Measurements from ENCODE around the gene UTS2B.

UTS2B gene

DNA sequence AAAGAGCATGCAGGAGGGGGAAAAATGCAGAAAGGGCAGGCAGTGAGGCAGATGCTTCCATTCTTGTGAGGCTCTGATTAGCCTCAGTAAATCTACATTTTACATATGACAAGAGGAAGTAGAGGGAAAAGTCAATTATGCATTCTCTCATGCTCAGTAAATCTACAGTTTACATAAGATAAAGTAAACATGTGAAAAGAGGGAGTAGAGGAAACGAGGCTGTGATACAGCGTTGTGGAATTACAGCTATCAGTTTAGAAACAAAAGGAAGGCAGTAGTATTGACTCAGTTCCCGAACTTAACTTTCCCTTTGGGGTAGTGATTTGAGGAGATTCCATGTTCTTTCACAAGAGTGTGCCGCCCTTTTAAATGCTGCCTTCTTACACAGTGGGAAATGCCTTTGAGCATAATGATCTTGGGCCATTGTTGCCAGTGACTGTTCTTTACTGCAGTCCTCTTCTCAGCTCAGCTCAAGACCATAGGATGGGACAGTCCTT is 92.0 kb downstream of the UTS2B start:
- DNase-seq (ENCODE audit: low spot score), result no peak

DNA sequence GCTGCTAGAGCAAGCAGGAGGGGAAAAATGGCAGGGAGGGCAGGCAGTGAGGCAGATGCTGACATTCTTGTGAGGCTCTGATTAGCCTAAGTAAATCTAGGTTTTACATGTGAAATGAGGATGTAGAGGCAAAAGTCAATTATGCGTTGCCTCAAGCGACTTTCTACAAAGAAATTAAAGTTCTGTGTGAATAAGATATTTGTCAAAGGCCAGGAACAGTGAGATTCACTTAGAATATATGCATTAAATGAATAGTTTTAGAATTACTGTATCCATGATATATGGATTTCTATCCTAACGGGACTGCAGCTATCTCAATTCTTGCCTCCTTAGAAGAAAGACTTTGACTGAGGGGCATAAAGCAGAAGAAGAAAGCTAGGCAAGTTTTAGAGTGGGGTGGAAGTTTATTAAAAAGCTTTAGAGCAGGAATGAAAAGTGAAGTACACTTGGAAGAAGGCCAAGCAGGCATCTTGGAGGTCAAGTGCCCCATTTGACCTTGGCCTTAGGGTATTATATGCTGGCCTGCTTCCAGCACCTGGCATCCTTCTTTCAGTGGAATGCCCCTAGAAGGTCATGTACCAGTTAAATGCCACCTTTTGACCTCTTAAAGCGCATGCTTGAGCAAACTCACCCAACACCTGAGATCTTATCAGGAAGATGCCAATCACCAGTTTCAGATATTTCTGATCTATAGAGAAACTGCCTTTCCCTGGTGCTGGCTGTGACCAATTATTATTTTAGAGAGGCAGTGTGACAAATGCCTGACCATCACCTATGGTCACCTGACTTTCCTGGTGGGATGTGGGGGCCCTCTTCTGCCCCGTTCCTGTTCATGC is 93.1 kb downstream of the UTS2B start:
- DNase-seq (ENCODE audit: low spot score), result no peak

DNA sequence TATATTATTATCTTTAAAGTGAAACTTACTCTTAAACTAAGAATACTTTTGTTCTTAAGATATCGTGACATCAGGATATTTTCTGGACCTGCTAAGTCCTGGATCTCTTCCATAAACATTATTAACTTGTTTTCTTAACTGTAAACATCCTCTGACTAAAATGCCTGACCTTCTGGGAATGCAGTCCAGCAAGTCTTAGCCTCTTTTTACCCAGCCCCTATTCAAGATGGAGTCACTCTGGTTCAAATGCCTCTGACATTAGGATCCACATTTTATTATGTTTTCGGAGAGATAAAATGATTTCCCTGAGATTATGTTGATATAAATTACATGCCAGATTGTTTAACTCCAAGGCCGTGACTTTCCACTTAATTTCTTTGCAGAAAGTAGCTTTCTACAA is 93.7 kb downstream of the UTS2B start:
- DNase-seq (ENCODE audit: low spot score), result no peak

DNA sequence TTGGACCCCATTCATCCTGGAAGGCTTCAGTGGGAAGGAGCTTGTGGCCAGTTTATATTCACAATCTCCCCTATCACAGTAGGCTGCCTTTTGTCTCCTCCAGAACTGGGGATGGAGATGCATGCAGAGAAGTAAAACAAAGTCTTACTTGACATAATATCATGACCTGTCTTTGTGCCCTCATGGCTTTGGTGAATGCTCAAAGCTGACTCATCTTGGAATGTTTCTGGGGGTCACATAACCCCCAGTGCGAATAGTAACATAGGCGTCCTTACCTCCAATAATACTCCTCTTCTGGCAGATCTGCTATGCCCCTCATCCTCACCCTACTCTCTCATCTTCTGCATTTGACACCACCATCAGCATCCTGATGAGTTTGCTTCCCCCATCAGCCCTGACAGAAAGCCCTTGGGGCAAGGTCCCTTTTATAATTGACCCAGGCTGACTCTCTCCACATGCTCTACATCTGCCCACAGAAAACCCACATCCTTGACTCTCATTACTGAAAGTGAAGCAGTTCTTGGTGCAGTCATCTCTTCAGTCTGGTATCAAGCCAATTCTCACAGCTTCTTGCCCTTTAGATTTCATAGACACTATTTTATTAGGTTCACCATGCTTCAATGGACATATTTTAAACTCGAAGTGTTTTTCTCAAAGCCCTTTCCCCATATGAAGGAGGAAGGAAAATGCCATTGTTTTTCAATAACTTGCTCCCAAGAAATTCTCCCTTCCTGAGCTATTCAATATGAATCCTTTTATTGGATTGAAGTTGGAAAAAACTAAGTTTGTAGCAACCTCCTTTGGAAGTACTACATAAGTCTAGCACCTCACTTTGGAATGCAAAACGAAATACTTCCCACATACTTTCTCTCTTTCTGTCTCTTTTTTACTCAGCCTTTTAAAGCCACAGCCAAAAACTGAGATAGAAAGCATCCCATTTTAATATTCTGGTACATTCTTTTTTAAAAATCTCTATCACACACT is 94.7 kb downstream of the UTS2B start:
- DNase-seq (ENCODE audit: low spot score), result no peak

DNA sequence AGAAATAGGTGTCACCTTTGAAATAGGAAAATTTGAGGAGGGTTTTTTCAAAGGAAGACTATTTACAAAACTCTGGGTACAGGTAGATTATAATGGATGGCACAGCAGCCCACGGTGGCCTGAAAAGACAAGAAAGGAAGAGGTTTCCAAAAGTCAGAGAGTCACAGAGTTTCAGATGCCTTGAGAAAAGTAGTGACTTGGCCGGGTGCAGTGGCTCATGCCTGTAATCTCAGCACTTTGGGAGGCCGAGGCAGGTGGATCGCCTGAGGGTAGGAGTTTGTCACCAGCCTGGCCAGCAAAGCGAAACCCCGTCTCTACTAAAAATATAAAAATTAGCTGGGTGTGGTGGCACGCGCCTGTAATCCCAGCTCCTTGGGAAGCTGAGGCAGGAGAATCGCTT is 96.1 kb downstream of the UTS2B start:
- no peak for DNase-seq (ENCODE audit: low spot score)

DNA sequence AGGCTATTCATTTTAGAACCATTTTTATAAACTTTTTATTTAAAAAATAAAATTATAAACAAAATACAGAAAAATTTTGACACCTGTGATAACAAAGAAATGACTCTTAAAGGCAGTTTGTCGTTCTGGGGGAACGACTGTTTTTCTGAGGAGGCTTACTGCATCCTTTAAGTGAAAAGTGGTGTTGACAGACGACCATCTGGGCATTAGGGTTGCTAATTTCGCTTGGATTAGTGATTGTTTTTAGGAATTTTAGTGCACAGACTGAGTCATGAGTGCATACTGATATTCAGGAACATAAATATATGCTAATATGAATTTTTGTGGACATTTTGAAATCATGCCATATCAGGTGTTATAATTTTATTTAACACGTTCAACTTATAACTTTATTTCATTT is 102.8 kb downstream of the UTS2B start:
- DNase-seq (ENCODE audit: low spot score), result no peak

DNA sequence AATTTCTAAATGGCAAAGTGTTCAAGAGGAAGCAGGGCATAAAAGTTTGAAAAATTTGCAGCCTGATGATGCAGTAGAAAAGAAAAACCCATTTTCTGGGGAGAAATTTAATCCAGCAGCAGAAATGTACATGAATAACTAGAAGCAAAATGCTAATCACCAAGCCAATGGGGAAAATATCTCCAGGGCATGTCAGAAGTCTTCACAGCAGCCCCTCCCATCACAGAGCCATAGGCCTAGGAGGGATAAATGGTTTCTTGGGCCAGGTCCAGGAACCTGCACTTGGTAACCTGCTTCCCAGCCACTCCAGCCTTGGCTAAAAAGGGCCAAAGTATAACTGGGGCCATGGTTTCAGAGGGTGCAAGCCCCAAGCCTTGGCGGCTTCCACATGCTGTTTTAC is 108.7 kb downstream of the UTS2B start:
- DNase-seq (ENCODE audit: low spot score), result no peak

DNA sequence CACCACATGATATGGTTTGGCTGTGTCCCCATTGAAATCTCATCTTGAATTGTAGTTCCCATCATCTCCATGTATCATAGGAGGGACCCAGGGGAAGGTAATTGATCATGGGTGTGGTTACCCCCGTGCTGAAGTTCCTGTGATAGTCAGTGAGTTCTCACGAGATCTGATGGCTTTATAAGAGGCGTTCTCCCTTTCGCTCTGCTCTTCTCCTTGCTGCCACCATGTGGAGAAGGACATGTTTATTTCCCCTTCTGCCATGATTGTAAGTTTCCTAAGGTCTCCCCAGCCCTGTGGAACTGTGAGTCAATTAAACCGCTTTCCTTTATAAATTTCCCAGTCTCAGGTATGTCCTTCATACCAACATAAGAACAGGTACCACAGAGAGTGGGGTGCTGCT is 109.4 kb downstream of the UTS2B start:
- no peak for DNase-seq (ENCODE audit: low spot score)

DNA sequence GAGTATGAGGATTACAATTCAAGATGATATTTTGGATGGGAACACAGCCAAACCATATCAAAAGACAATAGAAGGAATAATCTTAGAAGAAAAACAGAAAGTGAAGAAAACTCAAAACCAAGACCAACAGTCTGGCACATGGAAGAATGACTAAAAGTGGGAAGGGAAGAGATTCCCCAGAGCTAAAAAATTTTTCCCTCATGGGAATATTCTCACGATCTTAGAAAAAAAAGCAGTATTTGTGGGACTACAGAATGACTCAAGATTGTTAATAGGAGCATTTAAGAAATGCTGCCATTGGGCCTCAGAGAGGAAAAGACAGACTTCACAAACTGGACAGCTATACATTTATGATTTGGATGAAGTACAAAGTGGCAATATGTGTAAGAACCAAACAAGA is 113.0 kb downstream of the UTS2B start:
- DNase-seq (ENCODE audit: low spot score), result no peak

All from HuH-7.5 (cell line).